Tibial nerve (tissue), 3 donors: ENCODE measurements around the gene ASXL2.

Experiments
- CTCF ChIP-seq, 5 experiments: fragments of 200-600 bp in 3 of 5; fragments of 450-650 bp in 2 of 5; sonication (generic) in 3 of 5; IDR thresholded peaks; one replicate each; pipeline ENCODE4 v1.5.1; 2016 to 2019; ENCODE audit warnings: antibody characterized with exemption in 5 of 5, mild to moderate bottlenecking in 3 of 5, moderate library complexity in 2 of 5
- POLR2A ChIP-seq, 2 donors: fragments of 450-650 bp; IDR thresholded peaks; one replicate each; pipeline ENCODE4 v1.6.1; 2017; ENCODE audit warnings: antibody characterized with exemption in 2 of 2, mild to moderate bottlenecking in 2 of 2, moderate library complexity in 2 of 2

- TF ChIP-seq CTCF (IDR thresholded peaks at IDR 0.05) (no peak), POLR2A (IDR thresholded peaks at IDR 0.05) (no peak)
These were observed 19.2 kb upstream of the ASXL2 start for GRCh38 chr2:25897506-25897905.
